Neural progenitor cell (in vitro differentiated cells): ENCODE measurements around the gene UBE2I. TPM values are rescaled to one million over a fixed set of nuclear protein-coding genes. Genes with fewer than 3 reads are reported as not detected.

Experiments
- DNase-seq: peaks from one replicate; pipeline ENCODE4 v3.0.0-alpha.2; 2016; ENCODE audit warnings: low spot score
- H2AFZ ChIP-seq: fragments of 200-600 bp; sonication (generic); replicated peaks from 2 replicates; pipeline ENCODE4 v1.6.1; 2016; ENCODE audit warnings: antibody characterized with exemption
- H3F3A ChIP-seq: fragments of 200-600 bp; sonication (generic); 2 replicates; pipeline ENCODE4 v1.6.1; 2016; ENCODE audit warnings: antibody characterized with exemption, low read depth
- H3K27ac ChIP-seq: fragments of 200-600 bp; sonication (generic); 2 replicates; pipeline ENCODE4 v1.5.1; 2016; ENCODE audit warnings: mild to moderate bottlenecking
- H3K27me3 ChIP-seq: fragments of 200-600 bp; sonication (generic); 2 replicates; pipeline ENCODE4 v1.6.1; 2016; ENCODE audit warnings: mild to moderate bottlenecking, moderate library complexity
- H3K36me3 ChIP-seq: fragments of 200-600 bp; sonication (generic); 2 replicates; pipeline ENCODE4 v1.5.1; 2016
- H3K4me1 ChIP-seq: fragments of 200-600 bp; sonication (generic); 2 replicates; pipeline ENCODE4 v1.6.1; 2016; ENCODE audit warnings: mixed run types
- H3K4me2 ChIP-seq: fragments of 200-600 bp; sonication (generic); 2 replicates; pipeline ENCODE4 v1.6.1; 2016
- H3K4me3 ChIP-seq: fragments of 200-600 bp; sonication (generic); 2 replicates; pipeline ENCODE4 v1.5.1; 2016
- H3K79me2 ChIP-seq: fragments of 200-600 bp; sonication (generic); 2 replicates; pipeline ENCODE4 v1.6.1; 2016; ENCODE audit warnings: low read depth
- H3K9ac ChIP-seq: fragments of 200-600 bp; sonication (generic); 2 replicates; pipeline ENCODE4 v1.6.1; 2016
- H3K9me3 ChIP-seq: fragments of 200-600 bp; sonication (generic); 2 replicates; pipeline ENCODE4 v1.5.1; 2016; ENCODE audit warnings: low read depth
- H4K20me1 ChIP-seq: fragments of 200-600 bp; sonication (generic); 2 replicates; pipeline ENCODE4 v1.6.1; 2016; ENCODE audit warnings: low read depth
- H3K27ac Mint-ChIP-seq: 3 replicates; pipeline ENCODE4 v1.8.0; 2021; ENCODE audit warnings: mixed read lengths
- H3K27me3 Mint-ChIP-seq: 2 replicates; pipeline ENCODE4 v1.8.0; 2022; ENCODE audit warnings: low read depth, mild to moderate bottlenecking, inconsistent platforms, moderate library complexity, mixed read lengths; ENCODE audit not compliant: insufficient read depth
- H3K36me3 Mint-ChIP-seq: 3 replicates; pipeline ENCODE4 v1.8.0; 2021; ENCODE audit warnings: mixed read lengths
- H3K4me1 Mint-ChIP-seq: 3 replicates; pipeline ENCODE4 v1.8.0; 2021; ENCODE audit warnings: mixed read lengths
- H3K4me3 Mint-ChIP-seq: 3 replicates; pipeline ENCODE4 v1.8.0; 2021; ENCODE audit warnings: mild to moderate bottlenecking, moderate library complexity, mixed read lengths
- H3K9me3 Mint-ChIP-seq: 3 replicates; pipeline ENCODE4 v1.8.0; 2020; ENCODE audit warnings: mixed read lengths
- CTCF ChIP-seq: fragments of 200-600 bp; sonication (generic); IDR thresholded peaks from 2 replicates; pipeline ENCODE4 v1.5.1; 2017; ENCODE audit warnings: antibody characterized with exemption, mild to moderate bottlenecking
- EZH2 ChIP-seq: fragments of 200-600 bp; sonication (generic); IDR thresholded peaks from 2 replicates; pipeline ENCODE4 v1.6.1; 2017; ENCODE audit warnings: antibody characterized with exemption, mild to moderate bottlenecking, moderate library complexity
- EZH2phosphoT487 ChIP-seq: fragments of 200-600 bp; sonication (generic); IDR thresholded peaks from 2 replicates; pipeline ENCODE4 v1.6.1; 2017; ENCODE audit warnings: antibody characterized with exemption
- total RNA-seq: library from RNA; depleted of rRNA; stranded (reverse); fragments of >200 nt; gene quantifications from 2 replicates; pipeline ENCODE4 v1.2.3, GENCODE V29; 2015; ENCODE audit warnings: low replicate concordance

The UBE2I gene
- total RNA-seq, 1 donor from 2014 or later, result 239 TPM

GRCh38 chr16:1300664-1301476 is 8.6 kb upstream of the UBE2I start:
- peaks cover 6% of the 10 kb centered on the region for H3K4me1 Mint-ChIP-seq
- H3K27ac ChIP-seq, result no peak overlapping the region
- peak overlapping the region; percentile 51 for H3K4me2 ChIP-seq
- H3K36me3 ChIP-seq, result no peaks in the 10 kb centered on the region
- no peaks in the 10 kb centered on the region for H3K36me3 Mint-ChIP-seq
- H3F3A ChIP-seq, result no peaks in the 10 kb centered on the region
- H3K27ac Mint-ChIP-seq, result no peak overlapping the region
- H3K9ac ChIP-seq, result no peak overlapping the region
- no peaks in the 10 kb centered on the region for H3K9me3 Mint-ChIP-seq
- H3K9me3 ChIP-seq, result no peaks in the 10 kb centered on the region
- no peak overlapping the region for H3K4me3 ChIP-seq
- no peak overlapping the region for H2AFZ ChIP-seq
- peaks cover 3% of the 10 kb centered on the region for H3K4me1 ChIP-seq
- no peaks in the 10 kb centered on the region for H4K20me1 ChIP-seq
- no peaks in the 10 kb centered on the region for H3K79me2 ChIP-seq
- peak; percentile 82 for TF ChIP-seq CTCF
- TF ChIP-seq EZH2phosphoT487, result no peak
- peak; percentile 84 for DNase-seq
- H3K27me3 ChIP-seq, result peaks cover 30% of the 10 kb centered on the region
- peaks cover 12% of the 10 kb centered on the region for H3K27me3 Mint-ChIP-seq
- no peak overlapping the region for H3K4me3 Mint-ChIP-seq

DNA sequence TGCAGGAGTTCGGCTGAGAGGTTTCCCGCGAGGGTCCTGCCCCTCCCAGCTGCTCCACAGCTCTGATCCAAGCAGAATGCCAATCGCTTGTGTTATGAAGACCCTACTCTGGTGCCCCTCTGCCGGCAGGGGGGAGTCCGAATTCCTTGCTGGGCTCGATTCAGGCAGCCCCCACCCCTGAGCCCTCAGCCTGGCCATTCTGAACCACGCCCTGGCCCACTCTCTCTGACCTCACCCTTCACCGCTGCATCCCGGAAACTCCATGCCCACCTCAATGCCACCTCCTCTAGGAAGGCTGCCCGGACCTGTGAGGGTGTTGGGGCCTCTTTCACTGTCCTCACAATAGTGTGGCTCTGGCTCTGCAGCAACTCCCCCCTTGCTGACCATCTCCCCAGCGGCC is 7.9 kb upstream of the UBE2I start:
- Histone ChIP-seq H2AFZ (no peak overlapping the region), H3K4me1 (peaks cover 3% of the 10 kb centered on the region), H3K4me3 (no peak overlapping the region), H3K9me3 (no peaks in the 10 kb centered on the region), H3K9ac (no peak overlapping the region), H3K27me3 (peaks cover 30% of the 10 kb centered on the region), H4K20me1 (no peaks in the 10 kb centered on the region), H3K36me3 (no peaks in the 10 kb centered on the region), H3K4me2 (no peak overlapping the region), H3K79me2 (no peaks in the 10 kb centered on the region), H3K27ac (no peak overlapping the region), H3F3A (no peaks in the 10 kb centered on the region)
- Mint-ChIP-seq H3K27ac (peak overlapping the region; percentile 85), H3K9me3 (no peaks in the 10 kb centered on the region), H3K4me1 (peaks cover 6% of the 10 kb centered on the region), H3K36me3 (no peaks in the 10 kb centered on the region), H3K27me3 (peaks cover 12% of the 10 kb centered on the region), H3K4me3 (no peak overlapping the region)
- no peak for TF ChIP-seq EZH2phosphoT487
- TF ChIP-seq CTCF, result no peak
- TF ChIP-seq EZH2, result no peak
- no peak for DNase-seq

GRCh38 chr16:1305823-1306222 is 3.6 kb upstream of the UBE2I start:
- no peaks in the 10 kb centered on the region for H3K36me3 ChIP-seq
- H3K4me1 Mint-ChIP-seq, result peaks cover 14% of the 10 kb centered on the region
- H3K9ac ChIP-seq, result no peak overlapping the region
- H3K4me2 ChIP-seq, result no peak overlapping the region
- H3K9me3 ChIP-seq, result no peaks in the 10 kb centered on the region
- H3K27ac ChIP-seq, result no peak overlapping the region
- H3K79me2 ChIP-seq, result peaks cover 11% of the 10 kb centered on the region
- no peak overlapping the region for H3K4me3 Mint-ChIP-seq
- no peak for DNase-seq
- TF ChIP-seq EZH2phosphoT487, result no peak
- no peak for TF ChIP-seq CTCF
- no peak for TF ChIP-seq EZH2
- H3K4me1 ChIP-seq, result peaks cover 4% of the 10 kb centered on the region
- H3K27me3 Mint-ChIP-seq, result peaks cover 11% of the 10 kb centered on the region
- H3K36me3 Mint-ChIP-seq, result peaks cover 7% of the 10 kb centered on the region
- peaks cover 10% of the 10 kb centered on the region for H4K20me1 ChIP-seq
- no peak overlapping the region for H2AFZ ChIP-seq
- no peaks in the 10 kb centered on the region for H3K9me3 Mint-ChIP-seq
- peaks cover 8% of the 10 kb centered on the region for H3F3A ChIP-seq
- H3K27me3 ChIP-seq, result peaks cover 11% of the 10 kb centered on the region
- no peak overlapping the region for H3K27ac Mint-ChIP-seq
- no peak overlapping the region for H3K4me3 ChIP-seq
